Measurements from ENCODE around the gene CACNG1. TPM values are rescaled to one million over a fixed set of nuclear protein-coding genes. Genes with fewer than 3 reads are reported as not detected.

Gene CACNG1
- total and polyA plus RNA-seq, 8 donors: 0.35 TPM; not detected in 7

GRCh38 chr17:67049025-67049739, 4.8 kb downstream of the CACNG1 start:
- intact Hi-C loops (cut with DNase I): no loop called here
- Histone ChIP-seq H3K4me1 (no peaks in the 10 kb centered on the region), H3K9me3 (no peaks in the 10 kb centered on the region), H3K36me3 (no peaks in the 10 kb centered on the region), H3K27ac (no peak overlapping the region), H3K4me3 (no peak overlapping the region), H3K27me3 (no peaks in the 10 kb centered on the region)
- no peak for TF ChIP-seq CTCF (IDR thresholded peaks at IDR 0.05)
- DNase-seq: no peak
- ATAC-seq: no peak
- no peak for FAIRE-seq
- WGBS, 2 donors: 82% methylated on average over 5 of the region's 5 CpGs

GRCh38 chr17:67050066-67050465, 5.7 kb downstream of the CACNG1 start:
- Histone ChIP-seq H3K36me3 (no peaks in the 10 kb centered on the region), H3K27me3 (no peaks in the 10 kb centered on the region), H3K4me1 (no peaks in the 10 kb centered on the region), H3K27ac (no peak overlapping the region), H3K4me3 (no peak overlapping the region), H3K9me3 (no peaks in the 10 kb centered on the region)
- FAIRE-seq (no peak), ATAC-seq (no peak), DNase-seq (no peak)
- intact Hi-C loops (cut with DNase I): no loop called here
- WGBS, 2 donors: 98 to 100% methylated on average over 1 of the region's 1 CpG
- no peak for TF ChIP-seq CTCF (IDR thresholded peaks at IDR 0.05)

- TF ChIP-seq CTCF (IDR thresholded peaks at IDR 0.05): no peak
- no peak overlapping the region for H3K4me3 ChIP-seq
- no peak for ATAC-seq
- intact Hi-C loops (cut with DNase I): no loop called here
- 81 to 90% methylated on average over 6 of the region's 6 CpGs for WGBS, 2 donors
- H3K36me3 ChIP-seq: no peaks in the 10 kb centered on the region
- no peak overlapping the region for H3K27ac ChIP-seq
- no peak for DNase-seq
- no peak for FAIRE-seq
- no peaks in the 10 kb centered on the region for H3K27me3 ChIP-seq
- H3K4me1 ChIP-seq: no peaks in the 10 kb centered on the region
- H3K9me3 ChIP-seq: no peaks in the 10 kb centered on the region
These were observed 6.3 kb downstream of the CACNG1 start for GRCh38 chr17:67050471-67051154.

- Histone ChIP-seq H3K4me3 (no peak overlapping the region), H3K4me1 (no peaks in the 10 kb centered on the region), H3K9me3 (no peaks in the 10 kb centered on the region), H3K27me3 (no peaks in the 10 kb centered on the region), H3K27ac (no peak overlapping the region), H3K36me3 (no peaks in the 10 kb centered on the region)
- DNase-seq (no peak), FAIRE-seq (no peak), ATAC-seq (no peak)
- intact Hi-C loops (cut with DNase I): no loop called here
- TF ChIP-seq CTCF (IDR thresholded peaks at IDR 0.05): no peak
- 77 to 78% methylated on average over 4 of the region's 4 CpGs for WGBS, 2 donors
These were observed 6.8 kb downstream of the CACNG1 start for GRCh38 chr17:67051155-67051538.

- ATAC-seq (no peak), DNase-seq (no peak), FAIRE-seq (no peak)
- intact Hi-C loops (cut with DNase I): no loop called here
- no peaks in the 10 kb centered on the region for H3K4me1 ChIP-seq
- 94 to 97% methylated on average over 5 of the region's 5 CpGs for WGBS, 2 donors
- H3K4me3 ChIP-seq: no peak overlapping the region
- no peaks in the 10 kb centered on the region for H3K9me3 ChIP-seq
- no peaks in the 10 kb centered on the region for H3K27me3 ChIP-seq
- no peaks in the 10 kb centered on the region for H3K36me3 ChIP-seq
- TF ChIP-seq CTCF (IDR thresholded peaks at IDR 0.05): no peak
- no peak overlapping the region for H3K27ac ChIP-seq
These were observed 7.5 kb downstream of the CACNG1 start for GRCh38 chr17:67051837-67052236.

Measured in pancreas (tissue), 10 donors.